ENCODE results near the gene TRIM39.

DNA sequence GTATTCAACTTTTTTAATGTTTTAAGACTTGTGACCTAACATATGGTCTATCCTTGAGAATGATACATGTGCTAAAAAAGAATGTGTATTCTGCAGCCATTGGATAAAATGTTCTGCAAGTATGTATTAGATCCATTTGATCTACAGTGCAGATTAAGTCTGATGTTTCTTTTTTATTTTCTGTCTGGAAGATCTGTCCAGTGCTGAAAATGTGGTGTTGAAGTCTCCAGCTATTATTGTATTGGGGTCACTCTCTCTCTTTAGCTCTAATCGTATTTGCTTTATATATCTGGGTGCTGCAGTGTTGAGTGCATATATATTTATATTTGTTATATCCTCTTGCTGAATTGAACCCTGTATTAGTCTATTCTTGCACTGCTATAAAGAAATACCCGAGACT, 44.2 kb upstream of the TRIM39 start:
- no peak for TF ChIP-seq CTCF (IDR thresholded peaks at IDR 0.05)
- TF ChIP-seq EP300 (IDR thresholded peaks at IDR 0.05) = no peak
- no peak for TF ChIP-seq POLR2A (IDR thresholded peaks at IDR 0.05)
- TF ChIP-seq POLR2AphosphoS5 (IDR thresholded peaks at IDR 0.05) = no peak
